GM19438 (cell line): ENCODE measurements around the gene SPTBN1.

Experiments used
- ATAC-seq: cut with Tn5 transposase; IDR thresholded peaks from one replicate; pipeline ENCODE4 v1.9.1; 2021; ENCODE audit warnings: low read depth; ENCODE audit not compliant: unreplicated experiment

SPTBN1 gene

DNA sequence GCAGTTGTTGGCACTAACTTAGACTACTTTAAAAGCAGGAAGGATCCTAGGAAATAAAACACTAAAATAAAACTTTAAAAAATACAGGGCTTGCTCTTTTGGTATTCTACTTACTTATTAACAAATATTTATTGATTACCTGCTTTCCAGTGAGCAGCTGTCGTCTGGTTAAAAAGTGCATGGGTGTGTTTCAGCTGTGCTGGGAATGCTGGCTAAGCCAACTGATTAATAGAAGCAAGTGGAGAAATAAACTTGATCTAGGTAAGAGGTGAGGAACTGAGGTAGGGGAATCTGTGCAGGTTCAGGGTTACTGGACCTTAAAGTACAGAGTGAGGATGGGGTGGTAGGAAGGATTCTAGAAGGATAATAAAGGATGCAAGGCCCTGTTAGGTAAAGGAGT lies 110.8 kb downstream of the SPTBN1 start:
- ATAC-seq = no peak

DNA sequence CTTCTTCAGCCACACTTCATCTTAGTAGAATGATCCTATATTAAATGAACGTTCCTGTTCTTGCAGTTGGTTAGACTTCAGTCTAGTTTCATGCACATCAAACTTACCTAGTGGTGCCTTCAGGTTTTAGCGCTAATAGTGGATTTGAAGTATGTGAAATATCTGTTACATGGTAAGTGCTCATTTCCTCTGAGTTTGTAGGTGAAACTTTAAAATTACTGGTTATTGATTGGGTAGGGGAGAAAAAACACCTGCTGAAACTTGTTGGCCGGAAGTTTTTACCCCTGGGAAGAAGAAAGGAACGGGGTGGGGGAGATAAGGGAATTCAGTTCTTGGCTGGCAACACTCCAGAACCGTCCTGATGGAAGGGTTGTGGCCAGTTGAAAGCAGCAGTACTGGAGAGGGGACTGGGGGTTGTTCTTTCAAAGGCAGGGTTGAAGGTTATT lies 112.8 kb downstream of the SPTBN1 start:
- ATAC-seq = peak; percentile 34

DNA sequence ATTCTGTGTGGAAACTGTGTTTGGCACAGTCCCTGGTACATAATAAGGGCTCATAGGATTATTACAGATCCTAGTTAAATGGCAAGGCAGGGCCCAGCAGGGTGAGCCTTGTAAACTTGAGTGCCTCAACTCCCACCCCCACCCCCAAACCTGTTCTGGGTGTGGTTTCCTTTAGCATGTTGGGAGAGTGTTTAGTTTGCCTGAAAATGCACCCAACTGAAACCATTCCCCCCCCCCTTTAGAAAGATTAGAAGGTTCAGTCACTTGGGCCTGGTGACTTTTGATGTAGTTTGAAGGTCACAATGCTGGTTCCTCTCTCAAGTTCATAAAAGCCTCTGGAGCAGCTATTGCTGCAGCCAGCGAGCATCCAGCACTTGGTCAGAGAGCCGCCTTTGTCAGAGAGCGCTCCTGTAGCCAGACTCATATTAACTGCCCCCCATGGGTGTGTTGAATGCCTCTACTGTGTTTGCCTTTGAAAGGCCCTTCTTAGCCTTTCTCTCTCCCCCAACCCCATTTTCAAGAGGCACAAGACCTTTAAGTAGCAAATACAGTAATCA lies 113.7 kb downstream of the SPTBN1 start:
- peak; percentile 36 for ATAC-seq

DNA sequence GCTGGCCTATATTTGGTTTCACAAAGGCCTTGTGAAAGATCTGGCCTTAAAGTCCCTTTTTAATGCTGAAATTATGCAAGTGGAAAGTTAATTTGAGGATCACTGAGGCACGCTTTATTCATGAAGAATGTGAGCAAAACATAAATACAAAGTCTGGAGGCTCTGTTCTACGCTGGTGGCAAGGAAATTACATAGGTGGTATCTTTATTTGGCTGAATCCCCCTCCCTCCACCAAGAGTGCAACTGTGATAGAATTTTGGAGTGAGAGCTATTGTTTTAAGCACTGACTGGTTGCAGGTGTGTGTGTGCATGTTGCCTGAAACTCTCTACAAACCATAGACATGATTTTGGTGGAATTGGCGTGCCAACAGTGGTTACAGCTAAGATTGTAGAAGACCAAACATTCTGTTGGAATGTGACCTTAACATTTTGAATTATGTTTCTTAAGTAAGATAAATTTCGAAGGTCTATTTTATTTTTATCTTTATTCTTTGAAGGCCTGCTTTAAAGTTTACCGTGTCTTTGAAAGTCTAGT lies 114.3 kb downstream of the SPTBN1 start:
- ATAC-seq = no peak

DNA sequence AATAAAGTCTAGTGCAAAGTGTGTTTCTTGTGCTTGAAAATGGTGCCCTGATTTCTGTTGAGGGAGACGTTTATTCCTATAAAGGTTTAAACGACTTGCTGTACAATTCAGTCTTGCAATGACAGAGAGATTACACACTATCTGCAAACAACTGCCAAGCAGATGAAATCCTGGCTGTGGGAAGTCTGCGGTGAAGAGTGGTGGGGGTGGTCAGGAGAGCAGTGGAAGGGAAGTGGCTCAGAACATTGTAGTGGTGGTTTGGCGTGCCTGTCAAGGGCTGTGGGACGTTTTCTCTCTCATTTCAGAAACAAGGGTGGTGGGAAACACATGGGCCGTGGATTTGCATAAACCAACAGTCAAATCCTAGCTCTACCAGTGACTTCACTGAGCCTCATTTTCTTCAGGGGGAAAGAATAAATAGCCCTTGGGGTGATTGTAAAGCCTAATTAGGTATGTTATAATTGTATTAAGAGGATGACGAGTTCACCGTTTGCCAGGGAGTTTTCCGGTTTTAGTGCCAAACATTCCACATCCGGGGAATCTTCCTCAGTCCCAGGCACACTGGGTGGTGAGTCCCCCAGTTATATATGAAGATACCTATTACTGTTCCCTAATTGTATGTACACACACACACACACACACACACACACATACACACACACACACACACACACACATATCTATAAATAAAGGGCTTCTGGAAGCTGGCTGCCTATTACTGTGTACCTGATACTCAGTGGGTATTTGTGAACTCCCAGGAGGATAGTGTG lies 115.0 kb downstream of the SPTBN1 start:
- peak; percentile 48 for ATAC-seq

DNA sequence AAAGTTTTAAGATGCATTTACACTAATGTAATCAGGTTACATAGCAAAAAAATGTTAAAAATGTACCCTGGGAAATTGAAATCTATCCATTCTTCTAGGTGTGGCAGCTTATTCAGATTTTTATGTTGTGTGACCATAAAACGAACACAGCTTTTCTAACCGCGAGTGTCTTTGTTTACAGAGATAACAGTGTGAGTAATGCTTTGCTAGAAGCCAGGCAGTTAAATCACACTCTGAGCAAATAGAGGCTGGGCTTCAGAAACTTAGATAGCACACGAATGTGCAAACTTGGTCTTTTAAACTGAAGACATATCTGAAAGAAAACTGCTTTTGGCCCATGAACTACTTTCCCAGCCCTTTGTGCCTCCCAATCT lies 116.1 kb downstream of the SPTBN1 start:
- ATAC-seq = no peak

DNA sequence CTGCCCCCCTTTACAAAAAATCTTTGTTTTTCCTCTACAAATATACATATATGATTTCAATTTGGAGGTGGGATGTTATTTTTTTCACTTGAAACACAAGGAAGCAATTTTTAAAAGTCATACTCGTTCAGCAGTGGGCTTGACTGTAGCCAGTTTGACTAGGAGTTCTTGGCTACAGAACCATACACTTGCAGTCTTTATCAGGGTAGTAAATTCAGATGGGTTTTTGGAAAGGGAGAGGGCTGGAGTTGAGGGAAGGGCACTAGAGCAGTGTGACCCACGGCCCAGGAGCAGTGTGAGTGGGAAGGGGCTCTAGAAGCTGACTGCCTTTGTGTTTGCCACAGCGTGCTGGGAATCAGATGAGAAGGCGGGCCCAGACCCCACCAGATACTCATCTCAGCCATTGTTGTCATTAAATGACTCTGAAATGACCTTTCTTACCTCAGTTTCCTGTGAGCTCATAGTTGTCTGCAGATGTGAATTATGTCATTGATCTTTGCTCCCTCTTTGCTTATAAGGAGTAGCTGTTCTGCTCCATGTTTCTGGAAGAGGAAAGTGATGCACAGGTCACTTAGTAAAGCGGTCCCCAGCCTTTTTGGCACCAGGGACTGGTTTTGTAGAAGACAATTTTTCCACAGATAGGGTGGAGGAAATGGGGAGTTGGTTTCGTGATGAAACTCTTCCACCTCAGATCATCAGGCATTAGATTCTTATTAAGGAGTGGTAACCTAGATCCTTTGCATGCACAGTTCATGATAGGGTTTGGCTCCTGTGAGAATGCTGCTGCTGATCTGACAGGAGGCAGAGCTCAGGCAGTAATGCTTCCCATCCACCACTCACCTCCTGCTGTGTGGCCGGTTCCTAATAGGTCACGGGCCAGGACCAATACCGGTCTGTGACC lies 116.8 kb downstream of the SPTBN1 start:
- ATAC-seq = no peak

DNA sequence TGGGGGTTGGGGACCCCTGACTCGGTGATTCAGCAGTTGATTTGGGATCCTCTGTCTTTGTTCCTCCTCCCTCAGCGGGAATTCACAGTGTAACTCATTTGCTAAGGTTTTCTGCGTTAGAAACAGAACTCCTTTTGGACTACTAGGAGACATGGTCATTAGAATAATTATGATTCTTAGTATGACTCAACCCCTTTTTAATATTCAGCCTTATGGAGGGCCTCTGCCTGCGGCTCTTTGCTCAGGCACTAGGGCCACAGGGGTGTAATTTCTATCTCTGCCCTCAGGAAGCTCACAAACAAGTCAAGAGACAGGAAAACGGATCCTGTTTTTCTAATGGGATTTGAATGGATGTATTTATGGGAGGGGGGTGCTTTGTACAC lies 117.4 kb downstream of the SPTBN1 start:
- ATAC-seq = no peak

DNA sequence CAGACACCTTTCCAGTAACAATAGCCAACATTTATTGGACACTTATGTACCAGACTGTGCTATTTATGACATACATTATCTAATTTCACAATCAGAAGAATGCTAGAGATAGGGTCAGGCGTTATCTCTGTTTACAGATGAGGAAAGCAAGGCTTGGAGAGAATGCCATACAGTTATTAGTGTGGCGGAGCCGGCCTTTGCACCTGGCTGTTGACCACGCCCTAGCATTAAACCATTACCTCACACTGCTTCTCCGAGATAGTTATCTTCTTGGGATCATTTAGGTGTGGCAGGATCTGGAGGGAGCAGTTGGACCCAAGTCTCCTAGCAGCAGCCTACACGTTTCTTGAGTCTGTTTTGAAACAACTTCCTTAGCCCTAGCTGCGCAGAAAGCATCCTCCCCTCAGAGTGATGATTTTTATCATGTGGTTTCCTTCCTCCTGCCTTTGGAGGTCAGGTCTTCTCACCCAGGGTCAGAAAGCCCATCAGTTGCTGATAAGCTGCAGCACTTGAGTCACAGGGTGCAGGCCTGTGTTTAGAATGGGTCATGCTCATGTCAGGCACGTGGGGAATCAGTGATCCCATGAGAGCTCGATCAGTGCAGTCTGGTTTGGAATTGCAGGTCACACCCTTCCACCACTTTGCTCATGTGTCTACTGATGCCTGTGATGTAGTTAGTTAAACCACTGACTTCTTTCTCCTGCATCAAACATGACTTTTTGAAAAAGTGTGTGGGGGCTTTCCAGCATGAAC lies 118.2 kb downstream of the SPTBN1 start:
- ATAC-seq = no peak

DNA sequence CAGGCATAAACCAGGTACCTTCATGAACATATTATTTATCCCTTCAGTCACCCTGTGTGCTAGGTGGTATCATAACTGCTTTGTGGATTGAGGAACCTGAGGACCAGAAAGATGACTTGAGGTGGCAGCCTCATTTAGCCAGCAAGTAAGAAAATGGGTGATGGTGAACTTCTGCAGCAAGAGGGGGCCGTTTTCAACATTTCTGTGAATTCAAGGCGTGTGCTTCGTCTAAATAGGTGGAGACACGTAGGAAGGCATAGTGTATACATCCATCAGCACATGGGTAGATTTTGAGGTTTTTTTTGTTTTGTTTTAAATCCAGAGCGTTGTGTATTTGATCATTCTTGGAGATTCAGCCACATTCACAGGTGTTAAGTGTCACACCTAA lies 118.7 kb downstream of the SPTBN1 start:
- no peak for ATAC-seq

DNA sequence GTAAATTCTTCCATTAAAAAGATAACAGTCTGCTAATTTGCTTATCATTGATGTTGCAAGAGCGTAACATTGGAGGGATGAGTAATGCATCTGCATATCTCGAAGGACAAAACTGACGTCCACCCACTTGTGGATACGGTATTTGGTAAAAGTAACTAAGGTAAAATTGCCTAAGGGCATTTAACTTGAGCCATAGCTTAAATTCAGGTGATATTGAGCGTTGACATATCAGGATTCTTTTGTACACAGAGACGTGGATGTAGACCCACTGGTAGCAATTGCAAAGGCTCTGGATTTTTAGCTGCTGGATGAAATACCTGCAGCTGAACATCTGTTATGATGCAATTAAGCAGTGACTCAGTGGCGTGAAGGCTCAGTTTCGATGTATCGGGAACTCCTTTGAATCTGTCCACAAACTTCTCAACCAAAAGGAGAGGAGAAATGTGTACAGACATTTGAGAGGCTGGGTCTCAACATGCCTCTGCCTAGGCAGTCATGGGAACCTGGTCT lies 119.3 kb downstream of the SPTBN1 start:
- no peak for ATAC-seq

DNA sequence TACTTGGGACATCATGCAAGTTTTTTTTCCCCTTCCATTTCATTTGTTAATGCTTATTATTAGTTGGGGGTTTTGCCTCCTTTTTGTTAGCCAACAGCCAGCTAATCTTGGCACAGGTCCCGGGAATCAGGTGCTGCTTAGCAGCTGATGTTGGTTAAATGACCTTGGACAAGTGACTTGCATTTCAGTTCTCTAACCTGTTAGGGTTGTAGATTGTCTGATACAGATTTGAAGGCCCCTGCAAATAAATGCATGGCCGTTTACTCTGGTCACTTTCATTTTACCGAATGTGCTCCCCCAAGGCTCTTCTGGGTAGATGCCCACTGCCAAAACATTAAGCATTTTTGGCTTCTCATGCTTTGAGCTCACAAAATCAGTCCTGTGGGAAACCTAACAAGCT lies 120.9 kb downstream of the SPTBN1 start:
- ATAC-seq = no peak

DNA sequence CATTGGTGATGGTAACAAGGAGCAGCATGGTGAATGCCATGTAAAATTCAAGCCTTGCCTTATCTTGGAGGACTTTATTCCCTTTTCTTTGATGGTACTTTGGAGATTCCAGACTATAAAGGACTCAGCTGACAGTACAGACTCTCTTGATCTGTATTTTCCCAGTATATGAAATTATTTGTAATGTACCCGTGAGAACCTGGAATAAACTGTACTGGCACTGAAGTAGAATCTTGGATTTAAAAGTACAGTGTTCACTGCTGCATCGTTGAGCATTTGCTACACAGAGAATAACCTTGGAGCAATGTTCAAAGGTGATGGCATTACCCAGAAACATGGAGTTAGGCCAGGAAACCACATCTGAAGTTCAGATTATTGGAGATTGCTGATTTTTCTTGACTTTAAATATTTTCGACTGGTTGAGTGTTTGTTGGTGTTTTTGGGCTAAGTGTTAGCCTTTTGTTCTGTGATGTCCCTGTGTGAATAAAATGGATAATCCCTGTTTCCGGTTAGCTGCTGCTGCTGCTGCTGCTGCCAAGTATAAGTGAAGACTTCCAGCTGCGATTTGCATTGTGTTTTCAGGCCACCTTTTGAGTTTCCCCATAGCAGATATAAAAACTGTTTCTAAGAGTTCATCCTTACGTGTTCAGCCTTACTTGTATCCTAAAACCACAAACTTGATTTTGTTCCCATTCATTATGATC lies 122.0 kb downstream of the SPTBN1 start:
- no peak for ATAC-seq

DNA sequence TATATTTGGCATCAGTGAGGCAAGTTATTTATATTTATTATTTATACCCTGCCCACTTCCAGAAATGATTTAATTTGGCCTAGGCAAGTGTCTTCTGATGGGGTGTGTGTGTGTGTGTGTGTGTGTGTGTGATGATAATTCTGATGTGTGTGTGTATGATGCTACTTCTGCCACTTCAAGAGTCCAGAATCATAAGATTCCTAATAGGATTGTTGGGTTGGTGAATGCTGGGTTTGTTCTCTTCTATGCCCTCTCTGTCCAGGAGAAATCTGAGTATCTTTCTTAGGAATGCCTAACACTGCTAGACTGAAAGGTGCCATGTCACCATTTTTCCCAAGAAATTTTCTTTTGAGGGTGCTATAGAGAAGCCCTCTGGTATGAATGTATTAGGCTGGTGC lies 122.5 kb downstream of the SPTBN1 start:
- no peak for ATAC-seq

DNA sequence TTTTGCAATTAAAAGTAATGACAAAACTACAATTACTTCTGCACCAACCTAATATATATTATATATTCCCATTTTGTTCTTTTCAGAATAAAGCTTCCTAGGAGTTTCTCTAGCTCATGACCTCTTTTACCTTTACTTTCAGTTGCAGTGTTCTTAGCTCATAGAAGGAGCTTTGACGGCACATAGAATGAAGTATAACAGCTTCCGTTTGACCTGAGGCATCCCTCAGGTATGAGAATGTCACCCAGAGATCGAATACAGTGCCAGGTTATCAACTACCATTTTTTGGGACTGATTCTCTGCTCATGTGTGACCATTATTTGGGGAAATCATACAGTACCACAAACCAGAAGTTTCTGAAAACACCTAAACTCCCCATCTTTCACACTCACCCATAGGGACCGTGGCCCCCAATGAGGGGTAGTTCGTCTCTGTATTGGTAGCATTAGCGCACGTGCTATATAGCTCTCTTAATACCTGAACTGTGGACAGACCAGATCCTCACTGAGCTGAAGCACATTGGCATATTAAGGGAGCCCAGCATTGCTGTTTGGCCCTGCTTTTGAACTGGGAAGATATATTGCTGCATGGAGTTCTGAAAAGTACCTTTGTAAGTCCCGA lies 123.0 kb downstream of the SPTBN1 start:
- ATAC-seq = no peak

DNA sequence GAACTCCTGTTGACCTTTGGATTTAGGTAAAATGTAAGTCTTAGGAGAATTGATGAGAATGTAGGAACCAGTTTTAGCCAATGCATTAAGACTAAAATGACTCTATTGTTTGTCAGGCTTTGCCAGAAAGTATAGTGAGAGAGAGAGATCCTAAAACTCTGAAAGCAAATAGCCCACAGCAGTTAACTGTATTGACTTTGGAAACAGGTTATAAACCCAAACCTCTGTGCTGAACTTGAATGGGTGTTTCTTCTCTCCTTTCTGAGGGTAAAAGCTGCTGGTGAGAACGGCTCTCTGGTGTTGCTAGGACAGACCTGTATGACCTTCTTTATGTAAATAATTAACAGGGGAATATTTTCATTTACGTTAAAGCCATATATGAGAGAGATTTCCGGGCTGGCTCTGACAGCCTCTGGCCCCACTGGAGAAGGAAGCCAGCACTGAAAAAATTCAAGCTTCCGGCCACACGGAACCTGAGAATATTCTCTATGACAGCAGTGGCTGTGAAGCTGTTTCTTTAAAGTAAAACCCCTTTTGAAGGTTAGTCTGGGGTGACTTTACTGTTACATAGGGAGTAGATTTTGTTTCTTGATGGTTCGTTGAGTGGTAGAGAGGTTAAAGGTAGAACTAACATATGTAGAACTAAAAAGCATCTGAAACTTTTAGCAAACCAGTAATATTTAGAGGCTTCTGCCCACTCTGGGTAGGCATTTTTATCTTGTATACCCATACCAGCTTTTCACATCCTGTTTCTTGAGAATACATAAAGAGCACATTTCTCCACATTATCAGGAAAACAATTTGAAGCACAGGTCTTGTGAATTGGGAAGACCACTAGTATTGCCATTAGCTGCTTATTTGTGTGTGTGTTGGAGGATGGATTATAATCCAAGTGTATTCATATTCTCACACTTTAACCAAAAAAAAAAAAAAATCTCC lies 123.8 kb downstream of the SPTBN1 start:
- peak; percentile 85 for ATAC-seq

DNA sequence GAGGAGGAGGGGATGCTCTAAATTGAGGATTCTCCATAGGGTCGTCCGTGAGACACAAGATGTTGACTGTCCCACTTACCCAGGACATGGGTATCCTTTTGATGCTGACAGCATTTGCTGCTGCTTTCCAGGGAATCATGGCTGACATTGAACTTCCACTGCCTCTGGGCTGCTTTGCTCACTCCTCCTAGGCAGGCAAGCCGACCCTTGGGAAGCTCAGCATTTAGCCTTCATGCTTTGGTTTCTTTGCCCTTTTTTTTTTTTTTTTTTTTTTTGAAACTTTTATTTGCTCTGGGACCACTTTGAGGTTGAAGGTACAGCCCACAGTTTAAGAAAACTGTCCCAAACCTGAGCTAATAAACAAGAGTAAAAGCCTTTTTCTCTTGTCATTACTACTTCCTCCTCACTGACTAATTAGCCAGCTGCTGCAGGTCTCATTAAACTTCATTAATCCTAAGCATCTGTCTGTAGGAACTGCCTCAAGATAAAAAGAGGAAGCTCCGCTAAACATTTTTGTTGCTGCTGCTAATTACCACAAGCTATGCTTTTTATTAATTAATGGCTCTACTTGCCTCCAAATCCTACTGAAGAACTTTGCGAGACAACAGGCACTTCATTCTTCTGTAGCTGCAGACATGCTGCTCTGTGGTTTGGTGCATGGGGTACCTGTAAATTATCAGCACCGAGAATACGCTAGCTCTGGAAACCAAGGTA lies 125.4 kb downstream of the SPTBN1 start:
- ATAC-seq = peak; percentile 30

DNA sequence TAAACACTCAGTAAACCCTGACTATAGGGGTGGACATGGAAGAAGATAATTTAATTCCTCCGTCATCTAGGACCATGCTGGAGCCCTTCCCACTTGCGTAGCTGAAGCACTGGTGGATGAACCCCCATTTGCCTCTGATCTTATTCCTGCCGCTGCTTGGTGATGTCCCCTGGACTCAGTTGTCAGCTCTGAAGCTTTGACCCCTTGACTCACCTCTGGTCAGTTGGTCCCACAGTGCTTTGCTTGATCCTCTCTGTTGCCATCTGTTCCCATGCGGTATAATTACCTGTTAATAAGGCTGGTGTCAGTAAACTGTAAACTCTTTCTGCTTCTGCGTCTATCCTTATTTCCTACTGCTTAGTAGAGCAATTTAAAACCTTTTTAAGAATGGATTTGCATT lies 126.9 kb downstream of the SPTBN1 start:
- ATAC-seq = no peak
